WTC11 (cell line): ENCODE data around the gene NAALADL2.

Experiments
- CTCF ChIP-seq: fragments of 200-600 bp; IDR thresholded peaks from 2 replicates; pipeline ENCODE4 v1.8.0; 2022; ENCODE audit warnings: antibody characterized with exemption
- ETV6 ChIP-seq: sonication (generic); formaldehyde crosslinking; IDR thresholded peaks from 2 replicates; pipeline ENCODE4 v1.8.1; 2022; ENCODE audit warnings: mild to moderate bottlenecking, missing genetic modification reagents
- IRF2 ChIP-seq: sonication (generic); formaldehyde crosslinking; IDR thresholded peaks from 2 replicates; pipeline ENCODE4 v1.8.0; 2022; ENCODE audit warnings: low read depth, missing genetic modification reagents, borderline replicate concordance
- JUN ChIP-seq: sonication (generic); formaldehyde crosslinking; IDR thresholded peaks from 2 replicates; pipeline ENCODE4 v1.8.0; 2023; ENCODE audit warnings: mild to moderate bottlenecking, missing genetic modification reagents
- MAX ChIP-seq: sonication (generic); formaldehyde crosslinking; IDR thresholded peaks from 2 replicates; pipeline ENCODE4 v1.8.0; 2022; ENCODE audit warnings: mild to moderate bottlenecking, missing genetic modification reagents
- SP1 ChIP-seq: sonication (generic); formaldehyde crosslinking; conservative IDR thresholded peaks from 2 replicates; pipeline ENCODE4 v1.8.1; 2022; ENCODE audit warnings: missing genetic modification reagents
- ZNF423 ChIP-seq: fragments of 250-450 bp; sonication (Bioruptor Pico); IDR thresholded peaks from 2 replicates; pipeline ENCODE4 v2.1.2; 2022; ENCODE audit warnings: mild to moderate bottlenecking, moderate library complexity
- ZNF671 ChIP-seq: fragments of 250-450 bp; sonication (Bioruptor Pico); IDR thresholded peaks from 2 replicates; pipeline ENCODE4 v1.8.0; 2021; ENCODE audit warnings: mild to moderate bottlenecking
- TF ChIP-seq, protein P1 (sequence below): fragments of 250-450 bp; sonication (Bioruptor Pico); IDR thresholded peaks from 2 replicates; pipeline ENCODE4 v1.9.0; 2021; ENCODE audit warnings: mild to moderate bottlenecking

GRCh38 chr3:175417426-175417825 is 558.3 kb downstream of the NAALADL2 start:
- TF ChIP-seq ZNF671 (CRISPR knock-in tag) = no peak
- TF ChIP-seq ETV6 (CRISPR knock-in tag) = no peak
- TF ChIP-seq ZNF423 (CRISPR knock-in tag) = no peak
- no peak for TF ChIP-seq CTCF
- TF ChIP-seq, protein P1, sequence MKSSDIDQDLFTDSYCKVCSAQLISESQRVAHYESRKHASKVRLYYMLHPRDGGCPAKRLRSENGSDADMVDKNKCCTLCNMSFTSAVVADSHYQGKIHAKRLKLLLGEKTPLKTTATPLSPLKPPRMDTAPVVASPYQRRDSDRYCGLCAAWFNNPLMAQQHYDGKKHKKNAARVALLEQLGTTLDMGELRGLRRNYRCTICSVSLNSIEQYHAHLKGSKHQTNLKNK (CRISPR knock-in tag) = no peak
- no peak for TF ChIP-seq JUN (CRISPR knock-in tag)
- no peak for TF ChIP-seq IRF2
- no peak for TF ChIP-seq MAX
- no peak for TF ChIP-seq SP1 (CRISPR knock-in tag)
